ENCODE measurements around the gene AADACL3.

Gene AADACL3

GRCh38 chr1:12761781-12762180 is 45.9 kb downstream of the AADACL3 start:
- DNase-seq (ENCODE audit: low read depth) = no peak
- no peak for TF ChIP-seq MAX (IDR thresholded peaks at IDR 0.05; ENCODE audit: low read depth, low read length)
- no peak for TF ChIP-seq MYC (IDR thresholded peaks at IDR 0.05; ENCODE audit: low read depth, low read length)
- no peak for TF ChIP-seq POLR2A (IDR thresholded peaks at IDR 0.05; ENCODE audit: extremely low read depth, insufficient read length)
- TF ChIP-seq CTCF (IDR thresholded peaks at IDR 0.05; ENCODE audit: low read depth, low read length) = no peak

GRCh38 chr1:12762766-12763165 is 46.9 kb downstream of the AADACL3 start:
- TF ChIP-seq CTCF (IDR thresholded peaks at IDR 0.05; ENCODE audit: low read depth, low read length) = no peak
- TF ChIP-seq MYC (IDR thresholded peaks at IDR 0.05; ENCODE audit: low read depth, low read length) = no peak
- no peak for TF ChIP-seq POLR2A (IDR thresholded peaks at IDR 0.05; ENCODE audit: extremely low read depth, insufficient read length)
- no peak for TF ChIP-seq MAX (IDR thresholded peaks at IDR 0.05; ENCODE audit: low read depth, low read length)
- DNase-seq (ENCODE audit: low read depth) = no peak
- H3K4me3 ChIP-seq (ENCODE audit: low read depth, low read length) = no peak overlapping the region

More at GRCh38 chr1:12761781-12762180, 45.9 kb downstream of the AADACL3 start:
- H3K4me3 ChIP-seq (ENCODE audit: low read depth, low read length) = no peak overlapping the region

GRCh38 chr1:12763479-12763878 is 47.6 kb downstream of the AADACL3 start:
- TF ChIP-seq POLR2A (IDR thresholded peaks at IDR 0.05; ENCODE audit: extremely low read depth, insufficient read length) (no peak), MYC (IDR thresholded peaks at IDR 0.05; ENCODE audit: low read depth, low read length) (no peak), MAX (IDR thresholded peaks at IDR 0.05; ENCODE audit: low read depth, low read length) (no peak), CTCF (IDR thresholded peaks at IDR 0.05; ENCODE audit: low read depth, low read length) (no peak)

GRCh38 chr1:12764016-12764415 is 48.1 kb downstream of the AADACL3 start:
- no peak overlapping the region for H3K4me3 ChIP-seq (ENCODE audit: low read depth, low read length)
- TF ChIP-seq MAX (IDR thresholded peaks at IDR 0.05; ENCODE audit: low read depth, low read length) = no peak
- no peak for TF ChIP-seq CTCF (IDR thresholded peaks at IDR 0.05; ENCODE audit: low read depth, low read length)
- no peak for TF ChIP-seq MYC (IDR thresholded peaks at IDR 0.05; ENCODE audit: low read depth, low read length)
- TF ChIP-seq POLR2A (IDR thresholded peaks at IDR 0.05; ENCODE audit: extremely low read depth, insufficient read length) = no peak
- DNase-seq (ENCODE audit: low read depth) = no peak

More at GRCh38 chr1:12763479-12763878, 47.6 kb downstream of the AADACL3 start:
- H3K4me3 ChIP-seq (ENCODE audit: low read depth, low read length) = no peak overlapping the region
- DNase-seq (ENCODE audit: low read depth) = no peak

- TF ChIP-seq POLR2A (IDR thresholded peaks at IDR 0.05; ENCODE audit: extremely low read depth, insufficient read length) (no peak), CTCF (IDR thresholded peaks at IDR 0.05; ENCODE audit: low read depth, low read length) (no peak), MYC (IDR thresholded peaks at IDR 0.05; ENCODE audit: low read depth, low read length) (no peak), MAX (IDR thresholded peaks at IDR 0.05; ENCODE audit: low read depth, low read length) (no peak)
Observed at GRCh38 chr1:12769031-12769430, 53.1 kb downstream of the AADACL3 start.

More at GRCh38 chr1:12769031-12769430, 53.1 kb downstream of the AADACL3 start:
- H3K4me3 ChIP-seq (ENCODE audit: low read depth, low read length) = no peak overlapping the region
- DNase-seq (ENCODE audit: low read depth) = no peak
